PC-3 (cell line): ENCODE results near the gene PBXIP1.

ENCODE experiments used
- EZH2 ChIP-seq: fragments of 300-600 bp; sonication (generic); IDR thresholded peaks from one replicate; pipeline ENCODE4 v1.6.1; 2017; ENCODE audit warnings: antibody characterized with exemption, mild to moderate bottlenecking, low read length; ENCODE audit not compliant: unreplicated experiment
- EZH2phosphoT487 ChIP-seq: fragments of 300-600 bp; sonication (generic); IDR thresholded peaks from 2 replicates; pipeline ENCODE4 v1.6.1; 2018; ENCODE audit warnings: mild to moderate bottlenecking, antibody characterized with exemption, low read length, borderline replicate concordance
- TF ChIP-seq, protein P1 (sequence below): fragments of 300-600 bp; sonication (generic); conservative IDR thresholded peaks from 2 replicates; pipeline ENCODE4 v1.5.1; 2017; ENCODE audit warnings: antibody characterized with exemption, low read depth, mild to moderate bottlenecking, low read length

DNA sequence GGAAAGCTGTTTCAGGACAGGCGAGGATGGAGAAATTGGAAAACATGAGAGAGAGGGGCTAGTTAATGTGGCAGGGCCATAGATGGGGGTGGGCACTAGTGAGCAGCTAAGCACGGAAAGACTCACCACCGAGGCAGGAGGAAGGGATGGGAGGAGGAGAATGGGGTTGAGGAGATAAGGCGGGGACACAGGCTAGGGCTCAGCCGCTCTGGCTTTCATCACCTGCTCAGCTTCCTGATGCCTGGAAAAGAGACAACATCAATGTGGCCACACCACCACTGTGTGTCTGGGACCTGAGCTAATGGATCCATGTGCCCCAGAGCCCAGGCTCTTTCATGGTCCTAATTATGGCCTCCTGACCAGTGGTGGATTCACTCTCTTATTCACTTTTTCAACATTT lies 47.0 kb downstream of the PBXIP1 start:
- TF ChIP-seq, protein P1, sequence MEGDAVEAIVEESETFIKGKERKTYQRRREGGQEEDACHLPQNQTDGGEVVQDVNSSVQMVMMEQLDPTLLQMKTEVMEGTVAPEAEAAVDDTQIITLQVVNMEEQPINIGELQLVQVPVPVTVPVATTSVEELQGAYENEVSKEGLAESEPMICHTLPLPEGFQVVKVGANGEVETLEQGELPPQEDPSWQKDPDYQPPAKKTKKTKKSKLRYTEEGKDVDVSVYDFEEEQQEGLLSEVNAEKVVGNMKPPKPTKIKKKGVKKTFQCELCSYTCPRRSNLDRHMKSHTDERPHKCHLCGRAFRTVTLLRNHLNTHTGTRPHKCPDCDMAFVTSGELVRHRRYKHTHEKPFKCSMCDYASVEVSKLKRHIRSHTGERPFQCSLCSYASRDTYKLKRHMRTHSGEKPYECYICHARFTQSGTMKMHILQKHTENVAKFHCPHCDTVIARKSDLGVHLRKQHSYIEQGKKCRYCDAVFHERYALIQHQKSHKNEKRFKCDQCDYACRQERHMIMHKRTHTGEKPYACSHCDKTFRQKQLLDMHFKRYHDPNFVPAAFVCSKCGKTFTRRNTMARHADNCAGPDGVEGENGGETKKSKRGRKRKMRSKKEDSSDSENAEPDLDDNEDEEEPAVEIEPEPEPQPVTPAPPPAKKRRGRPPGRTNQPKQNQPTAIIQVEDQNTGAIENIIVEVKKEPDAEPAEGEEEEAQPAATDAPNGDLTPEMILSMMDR: no peak
- TF ChIP-seq EZH2 (no peak), EZH2phosphoT487 (no peak)
